ENCODE results near the gene GOLGA6C.
"Not testable (repeated sequence)": the region's sequence is repeated elsewhere in the genome, so short reads cannot be mapped to it uniquely, and the experiment has no call there.

DNA sequence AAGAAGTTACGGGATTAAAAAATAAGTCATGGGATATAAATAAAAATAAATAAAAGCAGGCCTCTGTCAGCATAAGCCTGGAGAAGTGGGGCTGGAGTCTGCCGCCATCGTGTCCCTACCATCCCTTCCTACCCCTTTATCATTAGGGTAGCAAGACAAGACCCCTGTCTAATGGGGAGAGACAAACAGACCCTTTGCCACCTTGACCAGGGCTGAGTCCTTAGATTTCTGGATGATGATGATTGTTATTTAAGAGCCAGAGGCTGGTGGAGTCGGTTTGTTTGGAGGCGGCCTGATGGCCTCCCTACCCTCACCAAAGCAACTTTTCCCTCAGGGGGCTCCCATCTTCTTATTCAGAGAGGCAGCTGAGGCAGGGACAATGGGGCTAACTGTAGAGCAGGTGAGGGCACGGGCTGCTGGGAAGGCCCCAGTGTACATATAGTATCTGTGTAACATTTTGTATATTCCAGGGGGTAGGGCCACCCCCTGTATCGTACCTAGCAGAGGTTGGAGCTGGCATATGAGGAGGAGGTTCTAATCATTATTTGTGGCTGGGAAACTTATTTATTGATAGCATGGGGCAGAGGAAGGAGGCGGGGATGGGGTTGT is 15.7 kb downstream of the GOLGA6C start:
- TF ChIP-seq, protein P1, sequence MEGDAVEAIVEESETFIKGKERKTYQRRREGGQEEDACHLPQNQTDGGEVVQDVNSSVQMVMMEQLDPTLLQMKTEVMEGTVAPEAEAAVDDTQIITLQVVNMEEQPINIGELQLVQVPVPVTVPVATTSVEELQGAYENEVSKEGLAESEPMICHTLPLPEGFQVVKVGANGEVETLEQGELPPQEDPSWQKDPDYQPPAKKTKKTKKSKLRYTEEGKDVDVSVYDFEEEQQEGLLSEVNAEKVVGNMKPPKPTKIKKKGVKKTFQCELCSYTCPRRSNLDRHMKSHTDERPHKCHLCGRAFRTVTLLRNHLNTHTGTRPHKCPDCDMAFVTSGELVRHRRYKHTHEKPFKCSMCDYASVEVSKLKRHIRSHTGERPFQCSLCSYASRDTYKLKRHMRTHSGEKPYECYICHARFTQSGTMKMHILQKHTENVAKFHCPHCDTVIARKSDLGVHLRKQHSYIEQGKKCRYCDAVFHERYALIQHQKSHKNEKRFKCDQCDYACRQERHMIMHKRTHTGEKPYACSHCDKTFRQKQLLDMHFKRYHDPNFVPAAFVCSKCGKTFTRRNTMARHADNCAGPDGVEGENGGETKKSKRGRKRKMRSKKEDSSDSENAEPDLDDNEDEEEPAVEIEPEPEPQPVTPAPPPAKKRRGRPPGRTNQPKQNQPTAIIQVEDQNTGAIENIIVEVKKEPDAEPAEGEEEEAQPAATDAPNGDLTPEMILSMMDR (IDR thresholded peaks at IDR 0.05): not testable (repeated sequence)
- TF ChIP-seq EZH2 (IDR thresholded peaks at IDR 0.05; ENCODE audit: borderline replicate concordance, insufficient read depth, low read depth, low read length, poor library complexity, severe bottlenecking): not testable (repeated sequence)

Measured in B cell (primary cell).